Fibroblast of mammary gland (primary cell): ENCODE data around the gene FERMT2.
A peak's percentile ranks its signal among the peaks of the same experiment; 100 is the strongest.

Source experiments
- DNase-seq: peaks from one replicate; pipeline ENCODE4 v3.0.0-alpha.2; 2010; ENCODE audit warnings: low read depth
- H3K4me3 ChIP-seq: 2 replicates; pipeline ENCODE4 v1.5.1; 2011; ENCODE audit warnings: low read depth, mild to moderate bottlenecking, low read length, moderate library complexity; ENCODE audit not compliant: control insufficient read depth
- CTCF ChIP-seq: conservative IDR thresholded peaks from 2 replicates; pipeline ENCODE4 v1.5.1; 2011; ENCODE audit warnings: low read depth, low read length, inconsistent platforms; ENCODE audit not compliant: control insufficient read depth, insufficient read depth

Gene FERMT2

GRCh38 chr14:52944254-52944653 is 6.6 kb downstream of the FERMT2 start:
- no peak overlapping the region for H3K4me3 ChIP-seq
- TF ChIP-seq CTCF: no peak
- peak; percentile 45 for DNase-seq

GRCh38 chr14:52939427-52939826 is 11.4 kb downstream of the FERMT2 start:
- TF ChIP-seq CTCF: no peak
- H3K4me3 ChIP-seq: no peak overlapping the region
- DNase-seq: no peak

- TF ChIP-seq CTCF: no peak
- DNase-seq: no peak
- H3K4me3 ChIP-seq: no peak overlapping the region
Measured at GRCh38 chr14:52937869-52938268, 13.0 kb downstream of the FERMT2 start.

GRCh38 chr14:52937306-52937705 is 13.5 kb downstream of the FERMT2 start:
- no peak for TF ChIP-seq CTCF
- H3K4me3 ChIP-seq: no peak overlapping the region
- DNase-seq: no peak

GRCh38 chr14:52936437-52936836 is 14.4 kb downstream of the FERMT2 start:
- no peak for DNase-seq
- no peak overlapping the region for H3K4me3 ChIP-seq
- no peak for TF ChIP-seq CTCF

GRCh38 chr14:52935833-52936232 is 15.0 kb downstream of the FERMT2 start:
- no peak for DNase-seq
- no peak for TF ChIP-seq CTCF
- no peak overlapping the region for H3K4me3 ChIP-seq

GRCh38 chr14:52934762-52935161 is 16.1 kb downstream of the FERMT2 start:
- no peak overlapping the region for H3K4me3 ChIP-seq
- no peak for TF ChIP-seq CTCF
- DNase-seq: no peak
